K562 treated with DMSO at 1 percent for 12 hours (cell line): ENCODE results near the gene SKA1. TPM values are rescaled to one million over a fixed set of nuclear protein-coding genes. Genes with fewer than 3 reads are reported as not detected.

ENCODE experiments used
- total RNA-seq: library from RNA; unstranded; fragments of 300-600 nt; gene quantifications from 2 replicates; pipeline ENCODE4 v1.2.3, GENCODE V29; 2022; ENCODE audit not compliant: insufficient read depth

SKA1 gene
- total RNA-seq, result 11.8 and 23.6 TPM in 2 replicates

DNA sequence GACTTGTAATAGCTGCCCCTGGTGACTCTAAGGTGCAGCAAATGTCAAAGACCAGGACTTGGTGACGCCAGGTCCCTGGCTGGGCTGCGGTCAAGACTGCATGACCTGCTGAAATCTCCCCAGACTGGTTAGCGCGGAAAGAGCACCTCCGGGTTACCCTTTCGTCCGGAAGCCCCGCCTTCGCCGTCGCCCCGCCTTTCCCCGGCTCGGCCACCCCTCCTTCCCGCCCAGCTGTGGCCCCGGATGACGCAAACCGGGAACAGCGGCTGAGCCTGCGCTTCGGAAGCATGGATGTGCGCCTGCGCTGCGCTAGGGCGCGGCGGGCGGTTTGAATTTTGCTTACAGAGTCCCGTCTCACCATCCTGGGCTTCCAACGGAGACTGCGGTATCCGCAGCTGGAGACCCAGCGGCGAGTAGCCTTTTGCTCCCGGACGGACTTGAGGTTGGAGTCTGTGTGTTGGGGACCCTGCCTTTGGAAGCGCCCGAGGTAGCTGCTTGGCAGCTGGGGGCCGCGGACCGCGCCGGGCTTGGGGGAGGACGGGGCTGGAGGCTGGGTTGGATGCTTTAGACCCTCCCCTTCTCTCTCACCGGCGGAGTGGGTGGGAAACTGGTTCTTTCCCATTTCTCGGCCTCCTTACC, at the start of gene SKA1:
SKA1 (plus strand) TSS at position 294 of the 639 bp plus-strand sequence. CDS start 785 bp downstream, outside the sequence.

Other genes starting within 250 kb of the SKA1 start
- 0.51 and 1.4 TPM in 2 replicates for gene MYO5B, start 179.9 kb upstream of the SKA1 start, total RNA-seq
- gene CFAP53, start 108.6 kb upstream of the SKA1 start, total RNA-seq, result 1.1 and 3.4 TPM in 2 replicates
- gene MBD1, start 93.5 kb upstream of the SKA1 start, total RNA-seq, result 24.3 and 40.1 TPM in 2 replicates
- gene CXXC1, start 87.4 kb upstream of the SKA1 start, total RNA-seq, result 30.4 and 58.9 TPM in 2 replicates
- gene MAPK4, start 185.0 kb downstream of the SKA1 start, total RNA-seq, result not detected in 2 replicates